GM23248 (cell line): ENCODE results near the gene BMAL1. TPM values are rescaled to one million over a fixed set of nuclear protein-coding genes. Genes with fewer than 3 reads are reported as not detected.
A peak's percentile ranks its signal among the peaks of the same experiment; 100 is the strongest.

Source experiments
- DNase-seq: peaks from one replicate; pipeline ENCODE4 v3.0.0-alpha.2; 2015
- H2AFZ ChIP-seq: fragments of 200-600 bp; sonication (generic); 2 replicates; pipeline ENCODE4 v1.6.1; 2016; ENCODE audit warnings: antibody characterized with exemption
- H3F3A ChIP-seq: fragments of 200-600 bp; sonication (generic); 2 replicates; pipeline ENCODE4 v1.6.1; 2016; ENCODE audit warnings: mild to moderate bottlenecking, antibody characterized with exemption, mixed run types; ENCODE audit not compliant: insufficient read depth
- H3K27ac ChIP-seq: fragments of 200-600 bp; sonication (generic); 2 replicates; pipeline ENCODE4 v1.5.1; 2016; ENCODE audit warnings: mild to moderate bottlenecking
- H3K27me3 ChIP-seq: fragments of 200-600 bp; sonication (generic); replicated peaks from 2 replicates; pipeline ENCODE4 v1.6.1; 2016; ENCODE audit warnings: mild to moderate bottlenecking; ENCODE audit not compliant: insufficient read depth
- H3K36me3 ChIP-seq: fragments of 200-600 bp; sonication (generic); 2 replicates; pipeline ENCODE4 v1.6.1; 2016; ENCODE audit warnings: low read depth, mild to moderate bottlenecking
- H3K4me1 ChIP-seq: fragments of 200-600 bp; sonication (generic); 2 replicates; pipeline ENCODE4 v1.6.1; 2016; ENCODE audit warnings: mild to moderate bottlenecking; ENCODE audit not compliant: insufficient read depth
- H3K4me2 ChIP-seq: fragments of 200-600 bp; sonication (generic); one replicate; pipeline ENCODE4 v1.6.1; 2016; ENCODE audit warnings: mild to moderate bottlenecking; ENCODE audit not compliant: unreplicated experiment
- H3K4me3 ChIP-seq: fragments of 200-600 bp; sonication (generic); 2 replicates; pipeline ENCODE4 v1.5.1; 2016; ENCODE audit warnings: mild to moderate bottlenecking
- H3K79me2 ChIP-seq: fragments of 200-600 bp; sonication (generic); 2 replicates; pipeline ENCODE4 v1.6.1; 2016; ENCODE audit warnings: mild to moderate bottlenecking; ENCODE audit not compliant: insufficient read depth
- H3K9ac ChIP-seq: fragments of 200-600 bp; sonication (generic); 2 replicates; pipeline ENCODE4 v1.6.1; 2016; ENCODE audit warnings: mild to moderate bottlenecking
- H3K9me2 ChIP-seq: fragments of 200-600 bp; sonication (generic); 2 replicates; pipeline ENCODE4 v1.6.1; 2016; ENCODE audit warnings: mixed run types, mild to moderate bottlenecking, moderate library complexity; ENCODE audit not compliant: insufficient read depth
- H3K9me3 ChIP-seq: fragments of 200-600 bp; sonication (generic); one replicate; pipeline ENCODE4 v1.6.1; 2017; ENCODE audit warnings: low read depth
- H4K20me1 ChIP-seq: fragments of 200-600 bp; sonication (generic); 2 replicates; pipeline ENCODE4 v1.6.0; 2016; ENCODE audit not compliant: insufficient read depth
- EZH2 ChIP-seq: fragments of 200-600 bp; sonication (generic); IDR thresholded peaks from 2 replicates; pipeline ENCODE4 v1.6.1; 2018; ENCODE audit warnings: antibody characterized with exemption, mild to moderate bottlenecking; ENCODE audit not compliant: insufficient read depth, poor library complexity, severe bottlenecking
- EZH2phosphoT487 ChIP-seq: fragments of 200-600 bp; sonication (generic); IDR thresholded peaks from 2 replicates; pipeline ENCODE4 v1.6.1; 2018; ENCODE audit warnings: antibody characterized with exemption, moderate library complexity, mild to moderate bottlenecking, low read depth; ENCODE audit not compliant: insufficient read depth
- WGBS, 2 experiments: methylation state at CpG; one replicate each; pipeline ENCODE4 v1.1.6; 2015 to 2017; ENCODE audit warnings: low lambda C conversion rate in 2 of 2, low coverage in 1 of 2; ENCODE audit errors: missing lambda C conversion rate in 2 of 2; 5-methylcytosine and 5-hydroxymethylcytosine counted together
- in situ Hi-C: fragments of 300-500 bp; cut with MboI; formaldehyde crosslinking; loops from 2 replicates; pipeline ENCODE4 v1.15.0; 2020
- polyA plus RNA-seq: library from polyadenylated mRNA; unstranded; fragments of >200 nt; fragmentation: Nextera tagmentation; extraction: Ambion mirVana; gene quantifications from 2 replicates; pipeline ENCODE4 v1.2.1, GENCODE V29; 2016
- total RNA-seq: library from RNA; depleted of rRNA; stranded (reverse); fragments of >200 nt; shearing (Covaris generic); gene quantifications from 2 replicates; pipeline ENCODE4 v1.2.3, GENCODE V29; 2014

Gene BMAL1
- total and polyA plus RNA-seq, 2 experiments from 2014 or later, result 31.9 to 41.7 TPM

DNA sequence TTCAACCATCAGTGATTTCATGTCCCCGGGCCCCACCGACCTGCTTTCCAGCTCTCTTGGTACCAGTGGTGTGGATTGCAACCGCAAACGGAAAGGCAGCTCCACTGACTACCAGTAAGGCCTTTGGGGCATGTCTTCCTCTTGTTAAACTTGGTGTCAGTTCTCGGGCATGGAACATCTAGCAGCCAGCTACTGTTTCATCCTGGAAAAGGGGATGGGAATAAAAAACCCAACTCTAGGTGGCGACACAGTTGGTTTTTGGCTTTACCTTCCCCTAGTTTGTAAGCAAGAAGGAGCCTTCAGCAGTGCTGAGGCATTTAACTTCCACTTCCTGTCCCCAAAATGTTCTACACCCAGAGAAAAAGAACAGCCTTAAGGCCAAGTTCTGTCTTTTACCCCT is 76.7 kb downstream of the BMAL1 start:
- Histone ChIP-seq H3K36me3 (peaks cover 13% of the 10 kb centered on the region; the same call in 1 of the 2 replicates), H3F3A (peaks cover 12% of the 10 kb centered on the region; the same call in 1 of the 2 replicates), H3K4me2 (no peak overlapping the region), H3K9me3 (no peaks in the 10 kb centered on the region), H3K9ac (no peak overlapping the region), H3K27ac (no peak overlapping the region), H3K79me2 (peaks cover 31% of the 10 kb centered on the region), H4K20me1 (no peaks in the 10 kb centered on the region), H2AFZ (no peak overlapping the region), H3K4me3 (no peak overlapping the region), H3K9me2 (no peaks in the 10 kb centered on the region), H3K27me3 (no peaks in the 10 kb centered on the region), H3K4me1 (peaks cover 12% of the 10 kb centered on the region)
- in situ Hi-C loops, result no loop called here
- peak; percentile 30 for DNase-seq
- 74 to 75% methylated on average over 6 of the region's 6 CpGs for WGBS, 2 experiments
- TF ChIP-seq EZH2phosphoT487 (no peak), EZH2 (no peak)

DNA sequence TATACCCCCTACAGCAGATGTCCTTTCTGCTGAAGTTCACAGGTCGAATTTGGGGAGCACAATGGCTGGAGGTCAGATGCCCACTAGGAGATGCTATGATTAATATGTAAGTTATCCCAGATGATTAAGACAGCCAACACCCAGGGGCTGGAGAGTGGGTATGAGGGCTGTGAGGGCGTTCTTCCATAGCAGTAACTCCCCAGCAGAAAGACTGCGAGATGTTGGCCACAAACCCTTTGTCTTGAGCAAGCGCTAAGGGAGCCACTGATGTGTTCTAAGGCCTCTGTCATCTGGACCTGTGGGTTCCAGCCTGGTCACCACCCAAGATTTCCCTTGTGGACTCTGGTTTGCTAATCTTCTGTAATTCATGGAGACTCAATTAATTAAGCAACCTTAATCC is 77.6 kb downstream of the BMAL1 start:
- TF ChIP-seq EZH2 (no peak), EZH2phosphoT487 (no peak)
- Histone ChIP-seq H3K9me2 (no peaks in the 10 kb centered on the region), H3K27me3 (no peaks in the 10 kb centered on the region), H3K36me3 (peaks cover 19% of the 10 kb centered on the region), H3K9me3 (no peaks in the 10 kb centered on the region), H2AFZ (no peak overlapping the region), H3K79me2 (peaks cover 23% of the 10 kb centered on the region; the same call in 1 of the 2 replicates), H3F3A (peaks cover 12% of the 10 kb centered on the region; the same call in 1 of the 2 replicates), H4K20me1 (no peaks in the 10 kb centered on the region), H3K9ac (no peak overlapping the region), H3K4me1 (peaks cover 13% of the 10 kb centered on the region), H3K4me2 (no peak overlapping the region), H3K27ac (no peak overlapping the region), H3K4me3 (no peak overlapping the region)
- peak; percentile 15 for DNase-seq
- in situ Hi-C loops, result no loop called here
- WGBS, 2 experiments, result 86 to 88% methylated on average over 4 of the region's 4 CpGs

DNA sequence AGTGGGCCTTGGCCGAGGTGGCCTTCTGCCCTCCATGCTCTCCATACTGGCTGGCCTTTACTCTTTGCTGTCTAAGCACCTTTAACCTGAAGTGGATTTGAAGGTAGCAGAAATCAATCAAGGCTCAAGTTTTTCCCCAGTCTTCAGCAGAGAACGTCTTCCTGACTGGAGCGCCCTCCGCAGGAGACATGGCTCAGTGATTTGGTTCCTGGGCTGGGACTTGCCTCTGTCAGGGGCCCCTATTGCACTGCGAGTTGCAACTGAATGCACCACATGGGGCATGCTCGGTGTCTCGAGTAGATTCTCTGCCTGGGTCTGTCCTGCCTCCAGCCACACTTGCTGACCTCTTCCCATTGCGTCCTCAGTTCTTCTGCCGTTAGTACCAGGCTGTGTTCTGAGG is 79.6 kb downstream of the BMAL1 start:
- in situ Hi-C loops, result no loop called here
- Histone ChIP-seq H2AFZ (no peak overlapping the region), H3K9ac (no peak overlapping the region), H3K9me2 (no peaks in the 10 kb centered on the region), H3K4me3 (no peak overlapping the region), H4K20me1 (no peaks in the 10 kb centered on the region), H3K4me1 (peaks cover 13% of the 10 kb centered on the region), H3K9me3 (no peaks in the 10 kb centered on the region), H3F3A (peaks cover 12% of the 10 kb centered on the region; the same call in 1 of the 2 replicates), H3K4me2 (no peak overlapping the region), H3K27me3 (no peaks in the 10 kb centered on the region), H3K27ac (no peak overlapping the region), H3K36me3 (peaks cover 38% of the 10 kb centered on the region), H3K79me2 (0 out of 2 replicates have a peak, but pooled peaks cover 5% of the 10 kb centered on the region)
- no peak for DNase-seq
- TF ChIP-seq EZH2phosphoT487 (no peak), EZH2 (no peak)
- 85 to 86% methylated on average over 9 of the region's 9 CpGs for WGBS, 2 experiments

DNA sequence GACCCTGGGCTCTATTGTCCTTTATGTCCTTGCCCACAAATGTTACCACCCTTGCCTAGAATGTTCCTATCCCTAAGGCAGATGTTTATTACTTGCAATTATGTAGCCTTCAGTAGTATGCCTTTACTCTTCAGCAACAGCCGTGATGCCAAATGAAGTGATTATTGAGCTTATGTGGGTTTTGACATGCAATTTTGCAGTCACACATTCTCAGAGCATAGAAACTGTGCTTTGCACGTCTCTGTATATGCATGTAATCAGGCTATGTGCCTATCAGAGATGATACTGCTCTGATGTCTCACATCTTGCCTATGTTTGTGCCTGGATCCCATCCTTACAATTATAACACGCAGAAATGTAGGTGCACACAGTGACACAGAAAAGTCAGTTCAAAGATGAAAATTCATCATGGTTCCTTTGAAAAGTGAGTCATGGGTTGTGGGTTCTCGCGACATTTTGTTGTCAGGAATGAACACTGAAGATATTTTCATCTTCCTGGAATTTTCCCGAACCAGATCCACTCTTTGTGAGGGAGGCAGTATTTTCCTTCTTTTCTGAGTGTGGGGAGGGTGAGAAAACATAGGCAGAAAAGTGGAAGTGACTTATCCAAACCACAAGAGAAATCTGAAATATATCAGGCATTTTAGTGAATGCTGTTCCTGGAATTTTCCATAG is 81.1 kb downstream of the BMAL1 start:
- no peaks in the 10 kb centered on the region for H3K9me3 ChIP-seq
- no peaks in the 10 kb centered on the region for H3K79me2 ChIP-seq
- no peak overlapping the region for H3K4me2 ChIP-seq
- 89 to 91% methylated on average over 6 of the region's 6 CpGs for WGBS, 2 experiments
- no peak overlapping the region for H3K9ac ChIP-seq
- no peaks in the 10 kb centered on the region for H3K9me2 ChIP-seq
- H3K4me3 ChIP-seq, result no peak overlapping the region
- peaks cover 43% of the 10 kb centered on the region for H3K36me3 ChIP-seq
- no peak for TF ChIP-seq EZH2phosphoT487
- TF ChIP-seq EZH2, result no peak
- peaks cover 12% of the 10 kb centered on the region; the same call in 1 of the 2 replicates for H3F3A ChIP-seq
- no peaks in the 10 kb centered on the region for H4K20me1 ChIP-seq
- no peak overlapping the region for H2AFZ ChIP-seq
- in situ Hi-C loops, result no loop called here
- peak; percentile 63 for DNase-seq
- H3K27ac ChIP-seq, result peak overlapping the region; percentile 38
- H3K27me3 ChIP-seq, result no peaks in the 10 kb centered on the region
- H3K4me1 ChIP-seq, result peaks cover 13% of the 10 kb centered on the region
